Spleen (tissue), 11 donors: Measurements from ENCODE around the gene PKP4. TPM values are rescaled to one million over a fixed set of nuclear protein-coding genes. Genes with fewer than 3 reads are reported as not detected.

Source experiments
- DNase-seq: peaks from one replicate; pipeline ENCODE4 v3.0.0-alpha.2; 2020
- H3K27ac ChIP-seq, 8 donors: fragments of 200-600 bp; sonication (generic) in 7 of 8; 1 replicate in 4 of 8; 2 replicates in 4 of 8; pipeline versions ENCODE4 v1.5.0 to v1.8.0; 2016 to 2021; ENCODE audit warnings: inconsistent platforms in 4 of 8, mild to moderate bottlenecking in 4 of 8, moderate library complexity in 1 of 8
- H3K27me3 ChIP-seq, 7 donors: fragments of 200-600 bp; sonication (generic) in 6 of 7; replicated peaks in 1 of 7; 1 replicate in 4 of 7; 2 replicates in 3 of 7; pipeline versions ENCODE4 v1.5.0 to v1.8.0; 2016 to 2021; ENCODE audit warnings: inconsistent platforms in 3 of 7, mild to moderate bottlenecking in 1 of 7
- H3K36me3 ChIP-seq, 6 donors: fragments of 200-600 bp; sonication (generic) in 5 of 6; 1 replicate in 4 of 6; 2 replicates in 2 of 6; pipeline versions ENCODE4 v1.5.0 to v1.8.0; 2016 to 2021; ENCODE audit warnings: inconsistent platforms in 2 of 6
- H3K4me1 ChIP-seq, 6 donors: fragments of 200-600 bp; sonication (generic) in 5 of 6; 1 replicate in 3 of 6; 2 replicates in 3 of 6; pipeline versions ENCODE4 v1.5.0 to v1.8.0; 2016 to 2021; ENCODE audit warnings: inconsistent platforms in 3 of 6
- H3K4me3 ChIP-seq, 8 donors: fragments of 200-600 bp; sonication (generic) in 7 of 8; 1 replicate in 4 of 8; 2 replicates in 4 of 8; pipeline versions ENCODE4 v1.5.0 to v1.8.0; 2016 to 2021; ENCODE audit warnings: inconsistent platforms in 4 of 8, mild to moderate bottlenecking in 4 of 8, moderate library complexity in 2 of 8
- H3K9me3 ChIP-seq, 8 donors: fragments of 200-600 bp; sonication (generic) in 7 of 8; 1 replicate in 4 of 8; 2 replicates in 4 of 8; pipeline versions ENCODE4 v1.5.0 to v1.8.0; 2016 to 2021; ENCODE audit warnings: inconsistent platforms in 4 of 8
- POLR2A ChIP-seq, 3 donors: fragments of 450-650 bp; IDR thresholded peaks; one replicate each; pipeline ENCODE4 v1.5.1; 2017; ENCODE audit warnings: antibody characterized with exemption in 3 of 3, mild to moderate bottlenecking in 1 of 3
- POLR2AphosphoS5 ChIP-seq, 3 donors: sonication (generic); formaldehyde crosslinking; IDR thresholded peaks; one replicate each; pipeline ENCODE4 v1.5.1; 2017; ENCODE audit warnings: antibody characterized with exemption in 3 of 3
- WGBS, 5 donors: extraction: QIAGEN DNeasy Blood & Tissue Kit in 3 of 5; methylation state at CpG; one replicate each; pipeline versions ENCODE4 v1.1.5 to v1.1.7; 2013 to 2018; 5-methylcytosine and 5-hydroxymethylcytosine counted together
- intact Hi-C: fragments of 100-400 bp; cut with DNase I; formaldehyde crosslinking; loops from one replicate; pipeline ENCODE4 v1.15.0; 2023; ENCODE audit warnings: low total_unique reads
- polyA plus RNA-seq, 3 donors: library from polyadenylated mRNA; stranded (reverse); fragments of 200-250 nt; gene quantifications; one replicate each; pipeline ENCODE4 v1.2.1, GENCODE V29; 2013
- total RNA-seq, 7 donors: library from RNA; depleted of rRNA in 3 of 7; stranded (reverse); fragments of >200 nt in 3 of 7; fragmentation: NEBNext Ultra II Directional in 4 of 7; extraction: Animal tissue kit (Norgen Biotek cat#: 25700) in 4 of 7; gene quantifications; one replicate each; pipeline versions ENCODE4 v1.1.0 to v1.2.1, GENCODE V29; 2016 to 2021
- TF ChIP-seq, protein P1 (sequence below), 11 experiments: fragments of 200-600 bp in 7 of 11; fragments of 450-650 bp in 4 of 11; sonication (generic) in 4 of 11; IDR thresholded peaks in 8 of 11; conservative IDR thresholded peaks in 3 of 11; 1 replicate in 7 of 11; 2 replicates in 4 of 11; pipeline versions ENCODE4 v1.4.0 to v1.8.0; 2016 to 2021; ENCODE audit warnings: antibody characterized with exemption in 11 of 11, inconsistent platforms in 4 of 11, mild to moderate bottlenecking in 1 of 11
- donor health status: healthy with polysubstance abuse.
- donor health status: DM: no; HTN: no; CAD: no; lungs with moderate emphysema.
- donor health status: DM: no; HTN: no; CAD: no.
- donor health status: Bipolar disorder and iron deficiency.
- donor health status: healthy.
- donor health status: DM: no; HTN: no; CAD: no.
- donor health status: DM: yes; HTN: yes; CAD: no.

The PKP4 gene
- total and polyA plus RNA-seq, 10 donors, result 4.9 to 53.5 (median 29.2) TPM

DNA sequence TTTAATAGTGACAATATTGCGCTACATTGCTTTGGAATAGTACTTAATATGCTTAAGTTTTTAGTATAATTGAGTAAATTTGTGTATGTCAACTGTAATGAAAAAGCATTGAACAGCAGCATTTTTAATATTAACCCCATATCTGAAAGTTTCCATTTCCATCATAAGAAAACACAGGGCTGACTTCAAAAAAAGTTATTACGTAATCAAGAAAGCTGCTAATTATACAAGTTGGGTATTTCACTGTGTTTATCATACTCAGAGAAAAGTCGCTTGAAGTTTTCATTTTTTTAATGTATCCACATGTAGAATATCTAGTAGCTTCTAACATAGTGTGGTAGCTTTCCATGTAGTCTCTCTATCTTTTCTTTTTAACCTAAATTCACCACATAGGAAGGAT is 146.5 kb downstream of the PKP4 start:
- Histone ChIP-seq H3K4me3 (no peak overlapping the region), H3K27me3 (no peaks in the 10 kb centered on the region), H3K27ac (no peak overlapping the region), H3K4me1 (peaks cover 0 to 9% (median 0%) of the 10 kb centered on the region in 6 donors), H3K9me3 (no peaks in the 10 kb centered on the region), H3K36me3 (no peaks in the 10 kb centered on the region)
- no peak for DNase-seq
- TF ChIP-seq POLR2AphosphoS5 (IDR thresholded peaks at IDR 0.05) (no peak), POLR2A (IDR thresholded peaks at IDR 0.05) (no peak)
- TF ChIP-seq, protein P1, sequence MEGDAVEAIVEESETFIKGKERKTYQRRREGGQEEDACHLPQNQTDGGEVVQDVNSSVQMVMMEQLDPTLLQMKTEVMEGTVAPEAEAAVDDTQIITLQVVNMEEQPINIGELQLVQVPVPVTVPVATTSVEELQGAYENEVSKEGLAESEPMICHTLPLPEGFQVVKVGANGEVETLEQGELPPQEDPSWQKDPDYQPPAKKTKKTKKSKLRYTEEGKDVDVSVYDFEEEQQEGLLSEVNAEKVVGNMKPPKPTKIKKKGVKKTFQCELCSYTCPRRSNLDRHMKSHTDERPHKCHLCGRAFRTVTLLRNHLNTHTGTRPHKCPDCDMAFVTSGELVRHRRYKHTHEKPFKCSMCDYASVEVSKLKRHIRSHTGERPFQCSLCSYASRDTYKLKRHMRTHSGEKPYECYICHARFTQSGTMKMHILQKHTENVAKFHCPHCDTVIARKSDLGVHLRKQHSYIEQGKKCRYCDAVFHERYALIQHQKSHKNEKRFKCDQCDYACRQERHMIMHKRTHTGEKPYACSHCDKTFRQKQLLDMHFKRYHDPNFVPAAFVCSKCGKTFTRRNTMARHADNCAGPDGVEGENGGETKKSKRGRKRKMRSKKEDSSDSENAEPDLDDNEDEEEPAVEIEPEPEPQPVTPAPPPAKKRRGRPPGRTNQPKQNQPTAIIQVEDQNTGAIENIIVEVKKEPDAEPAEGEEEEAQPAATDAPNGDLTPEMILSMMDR (IDR thresholded peaks at IDR 0.05 in 8 of 11, conservative IDR thresholded peaks at IDR 0.05 in 3 of 11), result no peak
- WGBS, 5 donors, result 93 to 99% (median 97%) methylated on average over 3 of the region's 3 CpGs
- intact Hi-C loops, result no loop called here

DNA sequence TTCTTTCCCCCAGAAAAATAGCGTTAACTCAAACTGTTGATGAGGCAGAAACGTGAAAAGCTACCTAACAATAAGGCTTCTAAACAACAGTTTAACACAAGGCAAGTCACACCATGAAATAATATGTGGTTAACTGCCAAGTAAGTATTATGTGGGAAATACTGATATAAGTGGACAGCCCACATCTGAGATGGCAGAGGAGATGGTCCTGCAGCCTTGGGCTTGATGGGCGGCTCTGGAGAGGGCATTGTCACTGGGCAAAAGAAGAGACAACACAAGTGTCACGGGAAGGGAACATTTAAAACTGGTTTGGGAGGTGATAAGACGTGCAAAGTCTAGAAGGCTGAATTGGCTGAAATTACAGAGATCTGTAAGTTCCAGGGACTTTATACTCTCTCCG is 147.2 kb downstream of the PKP4 start:
- no peak for DNase-seq
- H3K4me1 ChIP-seq, result peaks cover 0 to 9% (median 0%) of the 10 kb centered on the region in 6 donors
- H3K36me3 ChIP-seq, result no peaks in the 10 kb centered on the region
- WGBS, 5 donors, result 93 to 98% (median 96%) methylated on average over 6 of the region's 6 CpGs
- no peaks in the 10 kb centered on the region for H3K9me3 ChIP-seq
- H3K27ac ChIP-seq, result no peak overlapping the region
- no peak overlapping the region for H3K4me3 ChIP-seq
- TF ChIP-seq, protein P1 (IDR thresholded peaks at IDR 0.05 in 8 of 11, conservative IDR thresholded peaks at IDR 0.05 in 3 of 11), result no peak
- no peak for TF ChIP-seq POLR2AphosphoS5 (IDR thresholded peaks at IDR 0.05)
- no peak for TF ChIP-seq POLR2A (IDR thresholded peaks at IDR 0.05)
- intact Hi-C loops, result no loop called here
- no peaks in the 10 kb centered on the region for H3K27me3 ChIP-seq

DNA sequence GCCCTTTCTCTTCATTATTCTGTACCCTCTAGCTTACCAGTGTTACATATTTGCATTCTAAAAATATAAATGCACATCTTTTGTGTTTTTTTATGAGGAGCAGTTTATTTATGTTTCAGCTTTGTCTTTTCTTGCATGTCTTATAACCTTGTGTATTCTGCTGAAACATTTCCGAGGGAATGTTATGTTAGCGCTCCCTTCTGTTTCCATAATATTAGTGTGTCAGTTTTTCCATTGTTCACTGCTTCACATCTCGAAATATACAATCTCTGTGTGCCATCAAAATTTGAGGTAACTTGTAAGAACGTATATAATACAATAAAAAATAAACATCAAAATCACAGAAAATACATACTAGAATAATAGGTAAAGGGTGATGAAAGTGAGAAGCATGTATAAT is 153.3 kb downstream of the PKP4 start:
- intact Hi-C loops, result no loop called here
- Histone ChIP-seq H3K4me1 (no peaks in the 10 kb centered on the region), H3K27ac (no peak overlapping the region), H3K9me3 (no peaks in the 10 kb centered on the region), H3K4me3 (no peak overlapping the region), H3K36me3 (no peaks in the 10 kb centered on the region), H3K27me3 (no peaks in the 10 kb centered on the region)
- 92 to 97% (median 93%) methylated on average over 4 of the region's 4 CpGs for WGBS, 5 donors
- no peak for DNase-seq
- TF ChIP-seq, protein P1 (IDR thresholded peaks at IDR 0.05 in 8 of 11, conservative IDR thresholded peaks at IDR 0.05 in 3 of 11), result no peak
- TF ChIP-seq POLR2AphosphoS5 (IDR thresholded peaks at IDR 0.05), result no peak
- no peak for TF ChIP-seq POLR2A (IDR thresholded peaks at IDR 0.05)

DNA sequence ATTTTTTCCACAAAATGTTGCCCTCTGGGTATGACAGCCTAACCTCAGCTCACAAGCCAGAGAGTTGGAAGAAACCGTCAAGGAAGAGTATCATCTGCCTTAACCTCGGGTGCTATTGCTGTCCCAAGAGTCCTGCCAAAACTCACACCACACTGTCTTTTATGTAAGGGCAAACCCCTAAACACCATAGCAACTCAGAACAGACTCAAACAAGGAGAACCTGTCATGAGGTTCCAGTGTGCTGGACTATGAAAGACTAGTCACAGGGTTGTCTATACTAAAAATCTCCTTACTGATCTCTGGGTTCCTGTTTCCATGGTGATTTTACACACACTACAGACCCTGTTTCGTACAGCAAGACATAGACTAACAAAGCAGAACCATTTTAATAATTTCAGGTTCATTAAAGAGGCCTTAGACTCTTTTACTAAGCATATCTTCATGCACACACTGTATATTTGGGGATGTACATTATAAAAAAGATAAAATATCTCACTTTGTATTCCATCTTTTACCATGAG is 159.8 kb downstream of the PKP4 start:
- no peaks in the 10 kb centered on the region for H3K9me3 ChIP-seq
- 87 to 92% (median 88%) methylated on average over 3 of the region's 3 CpGs for WGBS, 5 donors
- TF ChIP-seq POLR2A (IDR thresholded peaks at IDR 0.05) (no peak), POLR2AphosphoS5 (IDR thresholded peaks at IDR 0.05) (no peak)
- TF ChIP-seq, protein P1 (IDR thresholded peaks at IDR 0.05 in 8 of 11, conservative IDR thresholded peaks at IDR 0.05 in 3 of 11), result no peak
- no peak overlapping the region for H3K4me3 ChIP-seq
- no peaks in the 10 kb centered on the region for H3K27me3 ChIP-seq
- intact Hi-C loops, result no loop called here
- H3K27ac ChIP-seq, result no peak overlapping the region
- H3K4me1 ChIP-seq, result peaks cover 0 to 5% (median 0%) of the 10 kb centered on the region in 6 donors
- DNase-seq, result no peak
- H3K36me3 ChIP-seq, result peaks cover 0 to 11% (median 4%) of the 10 kb centered on the region in 6 donors
